Loucy (cell line): Measurements from ENCODE around the gene GBA3.

ENCODE experiments used
- CTCF ChIP-seq: fragments of 200-600 bp; sonication (generic); conservative IDR thresholded peaks from 2 replicates; pipeline ENCODE4 v1.5.1; 2014; ENCODE audit warnings: mild to moderate bottlenecking, antibody characterized with exemption, low read length
- EZH2phosphoT487 ChIP-seq: fragments of 200-600 bp; IDR thresholded peaks from 2 replicates; pipeline ENCODE4 v1.6.1; 2018; ENCODE audit warnings: antibody characterized with exemption, mild to moderate bottlenecking, moderate library complexity, borderline replicate concordance

- no peak for TF ChIP-seq CTCF
- no peak for TF ChIP-seq EZH2phosphoT487
Observed at GRCh38 chr4:22857411-22857810, 164.7 kb downstream of the GBA3 start.
